ENCODE results near the gene OR6K3.

DNA sequence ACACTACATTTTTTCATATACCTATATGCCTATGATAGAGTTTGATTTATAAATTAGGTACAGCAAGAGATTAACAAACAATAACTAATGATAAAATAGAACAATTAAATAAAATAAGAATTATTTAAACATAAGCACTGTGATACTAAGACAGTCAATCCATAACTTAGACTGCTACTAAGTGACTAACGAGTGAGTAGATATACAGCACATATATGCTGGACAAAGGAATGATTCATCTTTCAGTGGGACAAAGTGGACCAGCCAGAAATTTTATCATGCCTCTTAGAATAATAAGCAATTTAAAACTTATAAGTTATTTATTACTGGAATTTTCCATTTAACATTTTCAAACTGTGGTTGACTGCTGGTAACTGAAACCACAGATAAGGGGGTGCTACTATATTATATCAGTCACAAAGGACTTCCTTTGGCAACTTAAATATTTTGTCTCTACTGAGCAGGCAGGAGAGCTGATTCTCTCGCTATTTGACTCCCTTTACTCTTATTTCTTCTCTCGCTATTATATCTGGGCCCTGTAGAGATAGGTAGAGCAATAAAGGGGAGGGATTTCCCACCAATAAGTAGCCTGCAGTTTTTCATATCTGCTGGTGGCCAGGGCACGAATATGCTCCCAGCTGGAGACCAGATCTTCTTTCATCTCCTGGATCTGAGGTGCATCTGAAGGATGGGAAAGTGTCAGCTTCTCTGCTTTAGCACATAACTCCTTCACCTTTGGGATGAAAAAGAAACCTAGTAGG is 44.8 kb downstream of the OR6K3 start:
- TF ChIP-seq, protein P1, sequence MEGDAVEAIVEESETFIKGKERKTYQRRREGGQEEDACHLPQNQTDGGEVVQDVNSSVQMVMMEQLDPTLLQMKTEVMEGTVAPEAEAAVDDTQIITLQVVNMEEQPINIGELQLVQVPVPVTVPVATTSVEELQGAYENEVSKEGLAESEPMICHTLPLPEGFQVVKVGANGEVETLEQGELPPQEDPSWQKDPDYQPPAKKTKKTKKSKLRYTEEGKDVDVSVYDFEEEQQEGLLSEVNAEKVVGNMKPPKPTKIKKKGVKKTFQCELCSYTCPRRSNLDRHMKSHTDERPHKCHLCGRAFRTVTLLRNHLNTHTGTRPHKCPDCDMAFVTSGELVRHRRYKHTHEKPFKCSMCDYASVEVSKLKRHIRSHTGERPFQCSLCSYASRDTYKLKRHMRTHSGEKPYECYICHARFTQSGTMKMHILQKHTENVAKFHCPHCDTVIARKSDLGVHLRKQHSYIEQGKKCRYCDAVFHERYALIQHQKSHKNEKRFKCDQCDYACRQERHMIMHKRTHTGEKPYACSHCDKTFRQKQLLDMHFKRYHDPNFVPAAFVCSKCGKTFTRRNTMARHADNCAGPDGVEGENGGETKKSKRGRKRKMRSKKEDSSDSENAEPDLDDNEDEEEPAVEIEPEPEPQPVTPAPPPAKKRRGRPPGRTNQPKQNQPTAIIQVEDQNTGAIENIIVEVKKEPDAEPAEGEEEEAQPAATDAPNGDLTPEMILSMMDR (IDR thresholded peaks at IDR 0.05; ENCODE audit: low read depth, low read length, poor library complexity, severe bottlenecking) = no peak
- no peak for TF ChIP-seq EZH2phosphoT487 (IDR thresholded peaks at IDR 0.05; ENCODE audit: borderline replicate concordance, low read length)
